Coronary artery (tissue), 2 donors: ENCODE results near the gene GLB1L3.
"Not testable (repeated sequence)": the region's sequence is repeated elsewhere in the genome, so short reads cannot be mapped to it uniquely, and the experiment has no call there.

Source experiments
- DNase-seq: peaks from one replicate; pipeline ENCODE4 v3.0.0-alpha.2; 2017; ENCODE audit warnings: low spot score
- H3K27ac ChIP-seq, 2 donors: fragments of 200-600 bp; sonication (generic); one replicate each; pipeline ENCODE4 v1.5.1; 2016 to 2019
- H3K4me3 ChIP-seq: fragments of 200-600 bp; sonication (generic); 2 replicates; pipeline ENCODE4 v1.5.1; 2016; ENCODE audit warnings: mild to moderate bottlenecking, moderate library complexity
- TF ChIP-seq, protein P1 (sequence below): fragments of 200-600 bp; sonication (generic); IDR thresholded peaks from one replicate; pipeline ENCODE4 v1.5.1; 2019; ENCODE audit warnings: antibody characterized with exemption

The GLB1L3 gene

DNA sequence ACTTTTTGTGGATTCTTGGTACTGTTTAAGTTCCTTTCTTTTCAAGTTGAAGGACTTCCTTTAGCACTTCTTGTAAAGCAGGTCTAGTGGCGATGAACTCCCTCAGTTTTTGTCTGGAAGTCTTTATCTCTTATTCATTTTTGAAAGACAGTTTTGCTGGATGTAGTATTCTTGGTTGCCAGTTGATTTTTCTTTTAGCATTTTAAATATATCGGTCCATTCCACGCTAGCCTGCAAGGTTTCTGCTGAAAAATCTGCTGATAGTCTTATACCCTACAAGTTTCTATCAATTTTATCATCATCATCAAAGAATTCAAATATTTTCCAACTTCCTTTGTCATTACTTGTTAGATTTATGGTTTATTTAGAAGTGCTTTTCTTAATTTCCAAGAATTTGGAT, 40.9 kb downstream of the GLB1L3 start:
- H3K4me3 ChIP-seq: no peak overlapping the region
- TF ChIP-seq, protein P1, sequence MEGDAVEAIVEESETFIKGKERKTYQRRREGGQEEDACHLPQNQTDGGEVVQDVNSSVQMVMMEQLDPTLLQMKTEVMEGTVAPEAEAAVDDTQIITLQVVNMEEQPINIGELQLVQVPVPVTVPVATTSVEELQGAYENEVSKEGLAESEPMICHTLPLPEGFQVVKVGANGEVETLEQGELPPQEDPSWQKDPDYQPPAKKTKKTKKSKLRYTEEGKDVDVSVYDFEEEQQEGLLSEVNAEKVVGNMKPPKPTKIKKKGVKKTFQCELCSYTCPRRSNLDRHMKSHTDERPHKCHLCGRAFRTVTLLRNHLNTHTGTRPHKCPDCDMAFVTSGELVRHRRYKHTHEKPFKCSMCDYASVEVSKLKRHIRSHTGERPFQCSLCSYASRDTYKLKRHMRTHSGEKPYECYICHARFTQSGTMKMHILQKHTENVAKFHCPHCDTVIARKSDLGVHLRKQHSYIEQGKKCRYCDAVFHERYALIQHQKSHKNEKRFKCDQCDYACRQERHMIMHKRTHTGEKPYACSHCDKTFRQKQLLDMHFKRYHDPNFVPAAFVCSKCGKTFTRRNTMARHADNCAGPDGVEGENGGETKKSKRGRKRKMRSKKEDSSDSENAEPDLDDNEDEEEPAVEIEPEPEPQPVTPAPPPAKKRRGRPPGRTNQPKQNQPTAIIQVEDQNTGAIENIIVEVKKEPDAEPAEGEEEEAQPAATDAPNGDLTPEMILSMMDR: no peak
- no peak for DNase-seq
- H3K27ac ChIP-seq: no peak overlapping the region

DNA sequence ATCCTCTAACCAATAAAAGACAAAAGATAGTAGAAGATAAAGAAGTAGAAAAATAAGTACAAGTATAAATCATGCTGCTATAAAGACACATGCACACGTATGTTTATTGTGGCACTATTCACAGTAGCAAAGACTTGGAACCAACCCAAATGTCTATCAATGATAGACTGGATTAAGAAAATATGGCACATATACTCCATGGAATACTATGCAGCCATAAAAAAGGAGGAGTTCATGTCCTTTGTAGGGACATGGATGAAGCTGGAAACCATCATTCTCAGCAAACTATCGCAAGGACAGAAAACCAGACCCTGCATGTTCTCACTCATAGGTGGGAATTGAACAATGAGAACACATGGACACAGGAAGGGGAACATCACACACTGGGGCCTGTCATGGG, 45.2 kb downstream of the GLB1L3 start:
- H3K4me3 ChIP-seq, DNase-seq, H3K27ac ChIP-seq: not testable (repeated sequence)

DNA sequence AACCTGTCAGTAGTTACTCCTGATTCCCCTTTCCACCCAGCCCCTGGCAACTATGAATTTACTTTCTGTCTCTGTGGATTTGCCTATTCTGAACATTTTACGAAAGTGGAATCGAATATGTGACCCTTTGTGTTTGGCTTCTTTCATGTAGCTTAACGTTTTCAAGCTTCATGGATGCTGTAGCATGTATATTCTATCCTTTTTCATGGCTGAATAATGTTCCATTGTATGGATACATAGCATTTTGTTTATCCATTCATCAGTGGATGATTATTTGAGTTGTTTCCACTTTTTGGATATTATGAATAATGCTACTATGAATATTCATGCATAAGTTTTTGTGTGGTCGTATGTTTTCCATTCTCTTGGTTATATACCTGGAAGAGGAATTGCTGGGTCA, 46.4 kb downstream of the GLB1L3 start:
- TF ChIP-seq, protein P1: no peak
- Histone ChIP-seq H3K4me3 (no peak overlapping the region), H3K27ac (no peak overlapping the region)
- DNase-seq: no peak

DNA sequence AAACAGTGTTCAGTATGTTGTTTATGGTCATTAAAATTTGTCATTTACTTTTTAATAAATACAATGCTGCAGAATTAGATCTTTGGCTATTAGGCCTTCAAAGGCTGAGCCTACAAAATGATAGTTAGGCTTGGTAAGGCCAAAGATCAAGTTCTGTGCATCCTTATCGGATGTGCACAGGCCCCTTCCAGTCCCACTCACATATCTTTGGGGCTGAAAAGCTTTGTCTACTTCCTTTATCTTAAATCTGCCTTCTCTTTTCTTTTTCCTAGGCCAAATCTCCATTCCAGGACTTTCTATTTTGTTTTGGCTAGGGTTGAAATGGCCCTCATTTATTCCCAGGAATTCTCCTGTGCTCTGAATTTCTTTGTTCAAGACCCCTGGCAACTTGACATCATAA, 52.3 kb downstream of the GLB1L3 start:
- TF ChIP-seq, protein P1: no peak
- Histone ChIP-seq H3K27ac (no peak overlapping the region), H3K4me3 (no peak overlapping the region)
- DNase-seq: no peak

DNA sequence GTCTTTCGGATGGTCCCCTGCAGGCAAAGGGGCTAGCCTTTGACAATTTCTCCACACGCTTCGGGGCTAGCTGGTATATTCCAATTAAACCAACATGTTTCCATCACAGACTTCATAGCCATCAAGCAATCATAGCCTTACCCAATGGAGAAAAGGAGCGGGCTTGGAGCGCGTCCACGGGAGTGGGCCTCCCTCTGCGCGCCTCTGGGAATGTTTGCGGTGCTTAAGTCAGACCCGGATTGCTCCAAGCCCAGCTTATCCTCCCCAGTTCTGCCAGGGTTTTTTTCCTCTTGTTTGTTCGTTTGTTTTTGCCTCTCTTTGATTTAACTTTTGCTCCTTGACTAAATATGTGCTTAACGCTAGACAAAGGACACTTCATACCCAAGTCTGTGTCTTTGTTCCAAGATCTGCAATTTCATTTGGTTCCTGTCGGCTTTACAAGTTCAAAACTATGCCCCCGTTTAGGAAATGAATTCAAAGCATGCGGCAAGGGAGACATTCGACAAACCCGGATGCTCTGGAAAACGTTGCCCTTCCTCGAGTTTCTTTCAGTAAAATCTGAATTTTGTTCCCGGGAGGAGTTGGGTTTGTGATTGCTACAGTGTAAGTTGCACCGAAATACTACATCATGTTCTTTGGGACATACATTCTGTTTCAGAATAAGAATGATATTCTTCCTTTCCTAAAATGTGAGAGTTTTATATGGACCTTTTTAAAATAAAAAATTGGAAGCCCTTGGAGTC, 54.6 kb downstream of the GLB1L3 start:
- DNase-seq: no peak
- TF ChIP-seq, protein P1: no peak
- Histone ChIP-seq H3K4me3 (peak overlapping the region; percentile 68), H3K27ac (no peak overlapping the region)

DNA sequence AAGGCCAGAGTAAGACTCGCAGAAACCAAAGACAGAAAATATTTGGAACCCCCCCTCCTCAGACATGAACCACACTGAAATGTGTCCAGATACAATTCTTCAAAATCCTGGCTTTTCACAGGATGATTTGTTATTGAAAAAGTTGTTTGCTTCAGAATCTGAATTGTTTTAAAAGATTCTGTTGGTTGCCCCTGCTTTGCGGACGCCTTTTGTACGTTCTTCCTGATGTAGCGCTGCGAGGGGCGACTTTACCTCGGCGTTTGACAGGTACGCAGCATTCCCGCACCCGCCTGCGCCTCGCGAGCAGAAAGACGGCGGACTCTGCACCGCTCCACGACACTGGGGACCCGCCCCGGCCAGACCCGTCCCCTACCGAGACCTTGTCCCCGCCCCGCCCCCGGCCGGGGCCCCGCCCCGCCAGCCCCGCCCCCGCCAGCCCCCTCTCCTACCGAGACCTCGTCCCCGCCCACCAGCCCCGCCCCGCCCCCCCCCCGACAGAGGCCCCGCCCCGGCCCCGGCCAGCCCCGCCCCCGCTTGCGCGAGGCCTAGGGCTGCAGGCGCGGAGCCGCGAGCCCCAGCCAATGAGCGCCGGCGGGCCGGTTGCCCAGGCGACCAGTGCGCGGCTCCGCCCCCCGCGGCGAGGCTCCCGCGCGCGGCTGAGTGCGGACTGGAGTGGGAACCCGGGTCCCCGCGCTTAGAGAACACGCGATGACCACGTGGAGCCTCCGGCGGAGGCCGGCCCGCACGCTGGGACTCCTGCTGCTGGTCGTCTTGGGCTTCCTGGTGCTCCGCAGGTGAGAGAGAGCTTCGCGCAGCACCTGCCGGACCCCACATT, 55.4 kb downstream of the GLB1L3 start, which contains the start of gene GLB1L2:
TSS of gene GLB1L2 (plus strand) at position 635 of the 835 bp plus-strand sequence. CDS start at position 709, 74 bp downstream.
- H3K27ac ChIP-seq: no peak within 1 kb of the TSS
- DNase-seq: no peak
- TF ChIP-seq, protein P1: no peak
- H3K4me3 ChIP-seq: peak within 1 kb of the TSS; percentile 68

DNA sequence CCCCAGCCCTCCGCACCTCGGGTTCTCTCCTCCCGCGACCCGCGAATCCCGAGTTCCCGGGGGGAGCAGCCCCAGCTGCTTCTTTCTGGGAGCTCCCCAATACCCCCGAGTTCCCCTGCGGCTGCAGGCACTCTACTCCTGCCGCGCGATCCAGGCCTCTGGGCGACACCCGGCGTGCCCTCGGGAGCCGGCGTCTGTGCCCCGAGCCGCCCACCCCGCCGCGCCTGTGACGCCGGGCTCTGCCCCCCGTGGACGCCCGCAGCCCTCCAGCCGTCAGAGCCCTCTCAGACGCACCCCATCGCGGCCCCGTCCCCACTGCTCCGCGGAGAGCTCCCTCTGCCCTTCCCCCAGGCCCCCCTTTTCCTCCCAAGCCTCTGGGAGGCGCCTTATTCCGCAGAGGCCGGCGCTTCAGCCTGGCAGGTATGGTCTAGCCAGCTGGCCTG, 56.0 kb downstream of the GLB1L3 start:
- no peak for DNase-seq
- TF ChIP-seq, protein P1: no peak
- peak overlapping the region; percentile 68 for H3K4me3 ChIP-seq
- no peak overlapping the region for H3K27ac ChIP-seq
